SH-SY5Y (cell line): Measurements from ENCODE around the gene SOCS6.

Experiments
- GATA2 ChIP-seq: IDR thresholded peaks from 2 replicates; pipeline ENCODE4 v1.6.1; 2011; ENCODE audit warnings: mild to moderate bottlenecking, low read depth, low read length
- GATA3 ChIP-seq: IDR thresholded peaks from 2 replicates; pipeline ENCODE4 v1.6.1; 2011; ENCODE audit warnings: low read depth, mild to moderate bottlenecking, low read length, moderate library complexity

- TF ChIP-seq GATA3 (no peak), GATA2 (no peak)
Measured at GRCh38 chr18:70330887-70331286, 42.0 kb downstream of the SOCS6 start.
